GM21717 (cell line): ENCODE measurements around the gene AFDN.

ENCODE experiments used
- ATAC-seq: cut with Tn5 transposase; IDR thresholded peaks from one replicate; pipeline ENCODE4 v1.9.1; 2021; ENCODE audit warnings: mild to moderate bottlenecking, moderate library complexity; ENCODE audit not compliant: unreplicated experiment

Gene AFDN

DNA sequence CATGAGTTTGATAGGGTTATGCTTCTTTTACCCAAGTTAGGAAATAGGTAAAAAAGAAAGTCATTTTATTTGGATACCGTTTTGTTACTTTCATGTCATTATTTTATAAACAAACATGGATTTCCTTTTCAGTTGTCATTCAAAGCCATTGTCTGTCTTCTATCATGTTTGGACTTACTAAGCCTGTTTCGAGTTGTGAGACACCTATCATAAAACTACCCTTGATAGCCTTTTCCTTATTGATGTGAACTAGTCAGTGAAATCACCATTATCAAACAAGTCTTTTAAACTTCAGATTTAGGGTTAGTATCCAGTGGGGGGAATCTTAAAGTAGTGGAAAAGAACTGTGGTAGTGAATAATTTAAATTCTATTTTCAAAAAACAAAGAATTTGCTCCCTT is 85.8 kb downstream of the AFDN start:
- ATAC-seq, result no peak

DNA sequence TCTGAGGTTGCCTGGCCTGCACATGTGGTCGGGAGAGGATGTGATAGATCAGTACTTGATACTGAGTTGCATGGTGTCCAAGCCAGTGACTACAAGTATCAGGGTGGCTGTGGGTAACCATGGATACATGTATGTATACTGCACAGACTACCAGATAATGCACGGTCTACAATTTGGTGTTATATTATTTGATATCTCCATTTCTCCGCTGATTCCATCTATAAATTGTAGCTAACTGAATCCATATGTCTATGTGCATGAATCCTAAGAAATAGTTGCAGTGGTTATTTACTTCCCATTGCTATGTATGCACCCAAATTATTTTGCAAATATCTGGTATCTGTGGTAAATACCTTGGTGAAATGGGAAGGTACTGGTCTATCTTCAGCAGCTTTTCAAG is 87.0 kb downstream of the AFDN start:
- ATAC-seq, result no peak

DNA sequence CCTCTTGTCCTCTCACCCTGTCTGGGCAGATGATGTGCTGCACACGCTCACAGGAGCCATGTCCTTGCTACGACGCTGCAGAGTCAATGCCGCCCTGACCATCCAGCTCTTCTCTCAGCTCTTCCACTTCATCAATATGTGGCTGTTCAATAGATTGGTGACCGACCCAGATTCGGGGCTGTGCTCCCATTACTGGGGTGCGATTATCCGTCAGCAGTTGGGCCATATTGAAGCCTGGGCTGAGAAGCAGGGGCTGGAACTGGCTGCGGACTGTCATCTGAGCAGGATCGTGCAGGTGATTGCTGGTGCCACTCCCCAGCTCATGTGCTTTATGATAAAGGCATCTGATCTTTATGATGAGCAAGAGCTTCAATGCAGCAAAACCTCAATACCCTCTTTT is 88.4 kb downstream of the AFDN start:
- no peak for ATAC-seq

DNA sequence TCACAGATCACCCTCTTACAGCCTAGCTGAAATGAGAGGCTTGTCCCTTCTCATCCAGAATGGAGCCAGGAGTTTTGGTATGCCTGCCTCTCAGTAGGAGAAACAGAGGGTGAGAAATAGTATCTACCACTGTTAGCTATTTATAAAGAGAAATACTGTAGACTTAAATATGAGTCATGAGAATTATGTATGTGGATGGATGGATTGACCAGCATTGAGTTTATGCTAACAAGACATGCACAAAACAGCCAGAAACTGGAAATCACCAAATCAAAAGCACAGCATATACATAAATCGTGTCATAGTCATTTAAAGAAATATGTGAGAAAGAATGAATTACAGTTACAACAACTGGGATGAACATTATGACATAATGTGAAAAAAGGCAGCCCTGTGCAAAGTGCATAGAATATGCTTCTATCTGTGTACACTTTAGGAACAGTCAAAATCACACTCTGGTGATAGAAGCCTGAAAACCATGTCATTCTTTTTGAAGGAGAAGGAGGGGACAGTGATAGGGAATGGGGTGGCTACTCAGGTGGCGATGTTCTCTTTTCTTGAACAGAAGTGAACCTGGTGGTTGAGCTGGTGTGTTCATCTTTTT is 90.9 kb downstream of the AFDN start:
- ATAC-seq, result no peak

DNA sequence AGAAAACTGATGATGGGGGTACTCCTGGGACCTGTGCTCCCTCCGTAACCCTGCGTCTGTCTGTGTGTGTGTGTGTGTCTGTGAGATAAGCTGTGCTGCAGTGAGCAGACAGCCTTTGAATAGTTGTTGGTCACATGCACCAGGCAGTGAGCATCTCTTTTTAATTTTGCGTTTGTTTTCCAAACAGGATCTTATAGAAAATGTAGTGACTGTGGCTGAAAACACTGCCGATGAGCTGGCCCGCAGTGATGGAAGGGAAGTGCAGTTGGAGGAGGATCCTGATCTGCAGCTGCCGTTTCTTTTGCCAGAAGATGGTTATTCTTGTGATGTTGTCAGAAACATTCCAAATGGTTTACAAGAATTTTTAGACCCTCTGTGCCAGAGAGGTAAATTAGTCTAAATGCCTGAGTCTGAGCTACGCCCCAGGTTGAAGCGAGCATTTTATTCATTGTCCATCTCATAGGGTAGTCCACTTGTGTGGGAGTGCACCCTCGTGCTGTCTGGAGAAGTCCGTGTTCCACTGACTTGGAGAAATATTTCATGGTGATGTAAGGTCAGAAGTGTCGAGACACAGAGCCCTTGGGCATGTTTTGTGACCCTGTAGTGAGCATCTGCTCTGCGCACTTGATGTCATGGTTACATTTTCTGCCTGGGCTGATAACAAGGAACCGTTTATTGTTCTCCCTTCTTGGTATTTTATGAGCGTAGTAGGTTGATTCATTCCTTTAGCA is 92.0 kb downstream of the AFDN start:
- ATAC-seq, result no peak

DNA sequence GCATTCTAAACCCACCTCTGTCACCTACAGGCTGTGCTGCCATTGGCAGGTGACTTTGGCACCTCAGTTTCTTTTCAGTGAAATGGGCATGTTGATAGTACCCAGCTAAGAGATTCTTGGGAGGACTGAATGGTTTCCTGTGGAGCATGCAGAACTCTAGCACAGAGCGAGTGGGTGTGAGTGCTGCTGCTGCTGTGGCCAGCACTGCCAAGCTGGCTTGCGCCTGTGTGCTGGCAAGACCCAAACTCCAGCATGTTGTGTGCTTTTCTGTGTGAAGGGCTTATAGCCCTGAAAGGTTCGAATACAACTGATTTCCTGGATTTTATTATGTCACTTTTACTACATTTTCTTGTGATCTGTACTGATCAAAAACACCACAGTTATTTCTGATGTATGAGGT is 92.6 kb downstream of the AFDN start:
- ATAC-seq, result no peak

DNA sequence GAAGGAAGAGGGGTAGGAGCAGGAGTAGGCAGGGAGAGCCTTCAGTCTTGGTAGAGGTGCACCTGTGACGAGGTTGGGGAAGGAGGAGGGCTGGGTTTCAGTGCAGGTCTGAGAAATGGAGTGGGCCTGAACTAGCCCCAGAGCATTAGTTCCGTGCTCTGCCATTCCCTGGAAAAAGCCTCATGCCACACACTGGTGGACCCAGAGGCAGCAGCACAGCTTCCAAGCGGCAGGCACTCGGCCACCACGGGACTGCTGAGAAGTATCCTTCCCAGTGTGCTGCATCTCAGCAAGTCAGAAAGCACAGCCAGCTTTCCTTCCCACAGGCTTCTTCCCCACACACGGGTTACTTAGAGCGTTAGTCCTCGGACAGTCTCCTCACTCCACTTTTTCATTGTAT is 93.5 kb downstream of the AFDN start:
- ATAC-seq, result no peak

DNA sequence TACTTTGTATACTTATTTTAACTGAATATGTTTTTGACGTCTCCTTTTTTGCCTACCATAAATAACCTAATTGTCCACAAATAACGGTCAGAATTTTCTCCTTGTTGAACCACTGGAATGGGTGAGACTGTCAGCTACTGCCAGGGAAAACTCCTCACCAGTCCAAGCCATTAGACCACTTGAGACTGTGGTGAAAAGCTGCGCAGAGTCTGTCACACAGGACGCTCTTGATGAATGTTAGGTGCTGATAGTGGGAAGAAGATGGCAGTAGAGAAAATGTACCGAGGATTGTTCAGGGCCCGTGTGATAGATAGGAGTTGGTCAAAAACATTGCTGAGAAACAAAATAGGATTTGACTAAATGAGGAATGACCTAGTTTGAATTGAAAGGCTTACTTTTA is 95.1 kb downstream of the AFDN start:
- ATAC-seq, result no peak

DNA sequence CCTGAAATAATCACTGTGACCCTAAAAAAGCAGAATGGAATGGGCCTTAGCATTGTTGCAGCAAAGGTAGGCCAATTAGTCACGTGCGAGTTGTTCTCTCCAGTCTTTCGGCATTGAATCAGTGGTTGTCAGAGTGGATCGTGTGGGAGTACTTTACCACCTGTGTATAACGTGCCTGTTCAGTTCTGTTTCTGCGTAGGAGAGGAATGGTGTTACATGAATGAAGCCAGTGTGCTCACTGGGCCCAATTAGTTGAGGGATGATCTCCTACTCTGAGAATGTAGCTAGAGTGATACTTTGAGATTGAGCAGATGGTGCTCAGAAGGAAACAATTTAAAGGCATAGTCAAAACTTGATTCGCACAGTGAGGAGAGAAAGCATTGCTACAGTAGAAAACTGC is 98.3 kb downstream of the AFDN start:
- ATAC-seq, result no peak

DNA sequence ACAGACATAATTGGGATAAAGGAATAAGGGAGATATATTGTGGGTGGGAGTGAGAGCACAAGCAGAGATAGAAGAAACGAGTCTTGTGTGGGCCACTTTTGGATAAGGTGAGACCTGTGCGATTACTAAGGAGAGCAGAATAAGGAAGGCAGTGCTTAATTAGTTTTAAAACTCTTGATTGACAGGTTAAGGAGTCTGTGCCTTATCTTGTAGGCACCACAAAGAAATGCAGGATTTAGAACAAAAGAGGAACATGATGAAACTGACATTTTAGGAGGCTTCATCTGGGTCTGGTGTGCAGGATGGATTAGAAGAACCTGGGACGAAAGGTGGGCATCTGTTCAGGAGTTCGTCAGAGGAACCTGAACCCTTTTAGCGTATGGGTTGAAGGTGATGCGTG is 100.5 kb downstream of the AFDN start:
- no peak for ATAC-seq

DNA sequence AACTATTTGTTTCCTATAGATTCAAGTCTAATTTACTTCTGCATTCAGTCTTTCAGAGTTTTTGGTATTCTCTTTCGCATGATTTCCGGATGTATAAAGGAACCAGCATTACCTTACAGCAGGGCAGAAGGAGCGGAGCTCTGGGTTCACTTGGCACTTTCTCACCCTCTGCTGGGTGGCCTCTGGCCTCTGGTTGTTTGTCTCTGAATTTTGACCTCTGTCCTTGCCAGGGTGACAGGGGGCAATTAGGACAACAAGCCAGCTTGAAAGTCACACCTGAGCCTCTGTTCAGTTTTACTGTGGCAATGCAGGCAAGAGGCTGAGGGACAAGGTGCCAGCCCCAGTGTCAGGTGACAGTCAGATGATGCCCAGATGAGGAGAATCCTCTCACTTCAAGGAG is 101.4 kb downstream of the AFDN start:
- no peak for ATAC-seq

DNA sequence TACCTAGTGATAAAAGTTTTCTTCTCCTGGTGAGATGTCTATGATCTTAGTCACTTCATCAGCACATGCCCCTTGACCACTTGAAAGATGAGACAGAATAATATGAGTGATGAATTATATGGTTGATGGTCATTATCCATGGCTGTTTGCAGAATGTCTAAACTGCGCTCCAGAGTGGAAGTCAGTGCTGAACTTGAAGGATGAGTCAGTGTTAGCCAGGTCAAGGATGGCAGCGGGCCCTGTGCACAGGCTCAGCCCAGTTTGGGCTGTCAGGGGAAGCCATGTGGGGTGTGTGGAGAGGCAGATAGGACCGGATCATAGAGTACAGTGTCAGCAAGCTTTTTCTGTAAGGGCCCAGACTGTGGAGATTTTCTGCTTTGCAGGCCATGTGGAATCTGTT is 103.6 kb downstream of the AFDN start:
- no peak for ATAC-seq

DNA sequence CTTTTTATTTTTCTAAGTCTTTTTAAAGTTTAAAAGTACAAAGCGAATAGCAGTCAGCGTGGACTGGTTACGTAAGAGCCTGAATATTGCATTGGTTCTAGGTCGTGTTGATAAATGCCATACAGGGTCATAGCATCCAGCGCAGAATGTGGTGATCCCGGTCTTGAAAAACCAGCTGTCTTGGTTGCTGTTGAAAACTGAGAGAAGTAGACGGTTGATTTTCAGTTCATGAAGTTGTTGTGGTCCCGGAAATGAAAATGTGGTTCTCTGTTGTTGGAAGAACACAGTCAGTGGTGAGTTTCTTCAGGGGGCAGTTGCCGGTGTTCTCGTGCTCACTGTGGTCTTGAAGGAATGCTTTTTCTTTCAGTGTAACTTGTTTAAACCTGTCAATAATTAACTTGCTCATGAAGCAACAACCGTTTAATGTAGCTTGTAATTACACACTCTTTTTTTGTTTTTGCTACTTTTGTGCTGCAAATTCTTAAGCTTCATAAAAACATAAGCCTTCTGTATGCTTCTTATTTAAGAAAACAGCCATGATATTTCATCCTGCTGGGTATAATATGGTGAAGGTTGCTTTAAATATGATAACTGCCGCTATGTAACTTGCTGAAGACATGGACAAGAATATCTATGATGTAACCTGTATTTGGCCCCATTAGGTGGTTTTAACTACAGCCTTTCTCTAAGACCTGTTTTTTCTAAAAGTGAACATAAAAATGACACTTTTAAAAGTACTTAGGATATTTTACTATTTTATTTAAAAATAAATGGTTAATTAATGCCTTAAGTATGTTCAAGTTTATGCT is 106.0 kb downstream of the AFDN start:
- no peak for ATAC-seq

DNA sequence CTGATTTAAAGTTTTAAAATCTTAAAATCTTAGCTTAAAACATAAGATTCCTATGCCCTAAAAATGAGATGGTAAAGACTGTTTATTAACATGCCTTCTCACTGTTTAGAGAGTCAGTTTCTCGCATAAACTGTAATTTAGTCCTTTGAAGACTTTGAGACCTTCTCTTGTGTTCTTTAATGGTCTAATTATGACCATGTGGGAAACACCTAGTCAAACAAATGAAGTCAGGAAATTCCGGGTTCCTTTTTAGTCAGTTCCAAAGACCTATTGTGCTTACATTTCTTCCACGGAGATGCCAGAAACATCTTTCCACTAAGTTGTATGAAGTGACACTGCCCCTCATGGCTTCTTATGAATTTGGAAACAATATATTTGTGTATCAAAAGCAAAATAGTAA is 106.6 kb downstream of the AFDN start:
- no peak for ATAC-seq

DNA sequence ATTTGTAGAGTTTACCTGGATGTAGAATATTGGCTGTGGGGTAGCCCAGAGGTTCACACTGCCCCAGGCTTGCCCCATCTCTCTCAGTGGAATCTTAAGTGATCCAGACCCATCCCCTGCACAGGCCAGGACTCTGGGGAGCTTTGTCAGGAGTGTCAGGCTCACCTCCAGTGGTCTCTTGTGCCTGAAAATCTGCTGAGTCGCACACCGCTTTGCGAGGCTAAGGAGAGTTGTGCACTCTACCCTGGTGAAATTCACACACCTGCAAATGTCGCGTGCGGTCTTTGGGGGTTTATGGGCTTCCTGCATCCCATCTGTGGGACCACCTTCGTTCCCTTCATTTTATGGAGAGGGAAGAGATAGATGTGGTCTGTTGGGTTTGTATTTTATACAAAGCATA is 107.1 kb downstream of the AFDN start:
- ATAC-seq, result no peak

DNA sequence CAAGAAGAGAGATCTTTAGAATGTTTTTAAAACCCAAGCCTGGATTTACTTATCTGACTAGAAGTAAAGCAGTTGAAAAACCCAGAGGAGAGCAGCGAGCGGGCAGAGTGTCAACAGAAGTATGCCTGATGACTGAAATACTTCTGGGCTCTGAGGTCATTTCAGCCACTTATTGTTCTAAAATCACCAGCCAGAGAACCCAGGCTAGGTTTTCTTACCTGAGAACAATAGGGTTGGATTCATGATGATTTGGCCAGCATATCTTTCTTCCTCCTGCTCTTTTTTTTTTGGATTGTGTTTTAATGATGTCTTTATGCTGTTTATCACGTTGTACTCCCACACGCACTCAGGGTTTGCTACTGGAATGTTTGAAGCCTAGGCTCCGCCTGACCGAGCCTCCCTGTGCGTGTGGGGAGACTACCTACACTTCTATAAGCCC is 107.7 kb downstream of the AFDN start:
- no peak for ATAC-seq

DNA sequence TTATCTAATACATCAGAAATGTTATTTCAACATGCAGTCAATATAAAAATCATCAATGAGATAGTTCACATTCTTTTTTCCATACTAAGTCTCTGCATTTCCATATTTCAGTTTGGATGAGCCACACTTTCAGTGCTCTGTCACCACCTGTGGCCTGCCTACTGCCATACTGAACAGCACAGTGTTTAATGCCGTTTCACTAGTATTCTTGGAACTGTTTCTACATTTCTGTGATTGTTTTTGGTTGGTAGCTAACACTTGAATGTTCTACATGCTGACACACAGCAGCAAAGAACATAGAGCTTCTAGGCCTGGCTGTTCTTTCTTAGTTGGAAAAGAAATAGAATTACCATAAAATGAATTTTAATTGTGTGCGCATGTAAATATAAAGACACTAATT is 109.3 kb downstream of the AFDN start:
- no peak for ATAC-seq

DNA sequence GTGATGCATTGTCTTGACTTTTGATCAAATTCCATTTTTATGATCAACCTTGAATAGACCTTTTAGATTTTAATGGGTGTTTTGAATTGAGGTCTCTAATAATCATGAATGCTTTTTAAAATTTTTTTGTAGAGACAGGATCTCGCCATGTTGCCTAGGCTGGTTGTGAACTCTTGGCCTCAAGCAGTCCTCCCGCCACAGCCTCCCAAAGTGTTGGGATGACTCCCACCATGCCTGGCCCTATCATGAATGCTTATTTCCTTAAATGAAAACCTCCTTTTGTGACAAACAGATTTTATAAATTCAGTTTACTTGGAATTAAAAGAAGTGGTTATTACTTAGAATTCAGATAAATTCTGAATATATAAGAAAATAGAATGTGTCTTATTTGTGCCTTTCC is 110.6 kb downstream of the AFDN start:
- no peak for ATAC-seq

DNA sequence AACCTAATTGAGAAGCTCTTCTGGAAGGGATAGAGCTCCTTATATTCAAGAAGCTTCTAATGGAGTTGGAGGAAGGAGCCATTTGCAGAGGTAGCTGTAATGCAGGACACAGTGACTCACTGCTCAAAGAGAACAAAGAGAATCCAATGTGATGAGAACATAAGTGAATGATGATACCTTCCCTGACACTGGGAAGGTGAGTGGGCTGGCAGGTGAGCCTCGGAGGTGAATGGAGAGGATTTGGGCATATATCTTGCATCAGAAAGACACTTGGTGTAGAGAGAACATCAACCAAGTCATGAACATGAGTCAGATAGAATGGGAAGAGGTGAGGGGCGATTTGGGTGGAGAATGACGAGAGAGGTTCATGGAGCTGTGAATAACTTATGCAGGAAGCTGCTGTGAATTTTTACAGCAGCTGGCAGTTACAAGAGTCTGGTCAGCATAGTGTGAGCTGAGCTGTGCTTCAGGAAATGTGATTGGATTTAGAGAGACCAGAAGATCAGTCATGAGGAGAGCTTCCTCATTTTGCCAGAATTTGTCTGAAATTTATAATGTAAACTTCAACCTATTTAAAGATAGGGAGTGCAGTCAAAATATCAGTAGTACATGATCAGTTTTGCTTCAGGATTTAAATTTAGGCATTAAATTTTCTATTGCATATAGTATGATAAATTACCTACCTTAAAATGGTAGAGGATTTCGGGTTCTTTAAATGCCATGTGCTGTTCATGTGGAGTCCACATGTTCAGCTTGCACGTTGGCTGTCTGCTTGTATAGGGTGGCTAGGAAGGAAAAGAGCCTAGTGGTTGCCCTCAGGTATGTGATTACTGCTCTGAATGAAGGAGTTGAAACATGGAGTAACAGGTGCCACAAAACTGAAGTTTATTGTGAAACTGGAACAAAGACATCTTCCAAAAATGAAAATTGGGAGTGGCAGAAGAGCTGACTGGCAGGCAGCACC is 111.5 kb downstream of the AFDN start:
- ATAC-seq, result no peak

DNA sequence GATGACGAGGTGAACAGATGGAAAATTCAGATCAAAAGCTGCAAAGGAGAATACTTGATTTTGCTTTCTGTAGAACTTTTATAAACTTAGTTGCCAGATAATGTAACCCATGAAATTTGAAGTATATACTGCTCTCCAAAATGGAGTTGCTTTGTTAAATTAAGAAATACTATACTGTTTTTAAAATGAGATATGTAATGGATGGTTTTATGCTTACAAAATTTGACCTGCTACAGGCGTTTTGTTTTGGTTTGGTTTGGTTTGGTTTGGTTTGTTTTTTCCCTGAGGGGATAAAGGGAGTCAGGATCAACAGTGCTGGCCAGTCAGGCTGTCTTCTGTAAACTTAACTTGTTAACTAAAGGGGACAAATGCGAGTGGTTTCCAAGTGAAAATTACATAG is 115.1 kb downstream of the AFDN start:
- ATAC-seq, result no peak

DNA sequence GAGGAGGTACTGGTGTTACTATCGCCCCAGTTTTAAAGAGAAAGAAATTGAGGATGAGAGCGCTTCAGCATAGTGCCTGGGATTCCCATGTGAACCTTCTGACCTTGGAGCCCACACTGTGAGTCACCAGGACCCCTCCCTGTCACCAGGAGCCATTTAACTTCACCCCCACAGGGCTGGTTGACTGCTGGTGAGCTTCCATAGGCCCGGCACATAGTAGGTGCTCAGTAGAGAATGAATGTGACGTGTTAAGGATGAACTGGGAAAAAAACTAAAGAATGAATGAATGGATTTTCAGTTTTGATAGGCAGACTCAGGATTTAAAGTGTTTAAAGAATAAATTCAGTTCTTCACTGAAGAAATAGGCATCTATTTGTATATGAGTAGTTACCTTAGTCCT is 117.4 kb downstream of the AFDN start:
- no peak for ATAC-seq
